ENCODE results near the gene MYO5A. TPM values are rescaled to one million over a fixed set of nuclear protein-coding genes. Genes with fewer than 3 reads are reported as not detected.

Gene MYO5A
- total and polyA plus RNA-seq, 2 donors (not counting 1 experiment from before 2014, with no cell fraction given), result 12.2 to 44.4 TPM

GRCh38 chr15:52318729-52319500, 209.8 kb downstream of the MYO5A start:
- ChIA-PET CTCF (interaction anchor here (1.2 kb wide), 1 partner anchor 102 kb away, joined by 3 read pairs; no protein-coding TSS in a partner anchor), POLR2A (no interaction called here)
- DNase-seq (no peak), ATAC-seq (ENCODE audit: low read depth) (no peak)
- Histone ChIP-seq H3K36me3 (replicated peaks in 1 of 2; ENCODE audit: control extremely low read depth in 1 of 2, control insufficient read depth in 1 of 2, extremely low read depth in 1 of 2, insufficient read depth in 2 of 2, low read length in 1 of 2) (peaks cover 12 to 56% of the 10 kb centered on the region in 2 experiments), H4K20me1 (ENCODE audit: control insufficient read depth, insufficient read depth, low read length, poor library complexity, severe bottlenecking) (no peaks in the 10 kb centered on the region), H3K9me3 (ENCODE audit: control extremely low read depth in 1 of 3, control insufficient read depth in 2 of 3, insufficient read depth in 1 of 3, low read length in 2 of 3) (no peaks in the 10 kb centered on the region), H2AFZ (ENCODE audit: insufficient read depth, low read depth, low read length, poor library complexity, severe bottlenecking) (no peak overlapping the region), H3K9ac (ENCODE audit: low read length) (no peak overlapping the region), H3K4me1 (ENCODE audit: control insufficient read depth in 2 of 2, insufficient read depth in 2 of 2, low read length in 2 of 2) (no peaks in the 10 kb centered on the region), H3K79me2 (ENCODE audit: control insufficient read depth, insufficient read depth, low read length) (no peaks in the 10 kb centered on the region), H3K27ac (ENCODE audit: low read length in 2 of 2) (no peak overlapping the region), H3K27me3 (replicated peaks in 1 of 4; ENCODE audit: control extremely low read depth in 1 of 4, control insufficient read depth in 3 of 4, insufficient read depth in 4 of 4, low read length in 3 of 4) (no peaks in the 10 kb centered on the region), H3K4me3 (ENCODE audit: control extremely low read depth in 1 of 5, extremely low read depth in 1 of 5, insufficient read depth in 1 of 5, low read depth in 2 of 5, low read length in 4 of 5) (no peak overlapping the region), H3K4me2 (replicated peaks; ENCODE audit: low read depth, low read length, poor library complexity, severe bottlenecking) (no peak overlapping the region)
- TF ChIP-seq EZH2 (IDR thresholded peaks at IDR 0.05; ENCODE audit: borderline replicate concordance, insufficient read depth, low read depth, low read length, poor library complexity, severe bottlenecking), result no peak
- TF ChIP-seq, protein P1, sequence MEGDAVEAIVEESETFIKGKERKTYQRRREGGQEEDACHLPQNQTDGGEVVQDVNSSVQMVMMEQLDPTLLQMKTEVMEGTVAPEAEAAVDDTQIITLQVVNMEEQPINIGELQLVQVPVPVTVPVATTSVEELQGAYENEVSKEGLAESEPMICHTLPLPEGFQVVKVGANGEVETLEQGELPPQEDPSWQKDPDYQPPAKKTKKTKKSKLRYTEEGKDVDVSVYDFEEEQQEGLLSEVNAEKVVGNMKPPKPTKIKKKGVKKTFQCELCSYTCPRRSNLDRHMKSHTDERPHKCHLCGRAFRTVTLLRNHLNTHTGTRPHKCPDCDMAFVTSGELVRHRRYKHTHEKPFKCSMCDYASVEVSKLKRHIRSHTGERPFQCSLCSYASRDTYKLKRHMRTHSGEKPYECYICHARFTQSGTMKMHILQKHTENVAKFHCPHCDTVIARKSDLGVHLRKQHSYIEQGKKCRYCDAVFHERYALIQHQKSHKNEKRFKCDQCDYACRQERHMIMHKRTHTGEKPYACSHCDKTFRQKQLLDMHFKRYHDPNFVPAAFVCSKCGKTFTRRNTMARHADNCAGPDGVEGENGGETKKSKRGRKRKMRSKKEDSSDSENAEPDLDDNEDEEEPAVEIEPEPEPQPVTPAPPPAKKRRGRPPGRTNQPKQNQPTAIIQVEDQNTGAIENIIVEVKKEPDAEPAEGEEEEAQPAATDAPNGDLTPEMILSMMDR (IDR thresholded peaks at IDR 0.05), result no peak
- Mint-ChIP-seq H3K27ac (no peak overlapping the region), H3K27me3 (no peaks in the 10 kb centered on the region), H3K4me1 (no peaks in the 10 kb centered on the region), H3K4me3 (no peak overlapping the region), H3K9me3 (ENCODE audit: insufficient read depth) (no peaks in the 10 kb centered on the region)
- intact Hi-C loops (cut with micrococcal nuclease), result no loop called here
- WGBS (ENCODE audit: insufficient coverage), result 97% methylated on average over 11 of the region's 13 CpGs

- Histone ChIP-seq H3K36me3 (replicated peaks in 1 of 2; ENCODE audit: control extremely low read depth in 1 of 2, control insufficient read depth in 1 of 2, extremely low read depth in 1 of 2, insufficient read depth in 2 of 2, low read length in 1 of 2) (peaks cover 21 to 63% of the 10 kb centered on the region in 2 experiments), H3K4me1 (ENCODE audit: control insufficient read depth in 2 of 2, insufficient read depth in 2 of 2, low read length in 2 of 2) (no peaks in the 10 kb centered on the region), H3K27me3 (replicated peaks in 1 of 4; ENCODE audit: control extremely low read depth in 1 of 4, control insufficient read depth in 3 of 4, insufficient read depth in 4 of 4, low read length in 3 of 4) (no peaks in the 10 kb centered on the region), H3K79me2 (ENCODE audit: control insufficient read depth, insufficient read depth, low read length) (no peaks in the 10 kb centered on the region), H3K9me3 (ENCODE audit: control extremely low read depth in 1 of 3, control insufficient read depth in 2 of 3, insufficient read depth in 1 of 3, low read length in 2 of 3) (no peaks in the 10 kb centered on the region), H3K4me2 (replicated peaks; ENCODE audit: low read depth, low read length, poor library complexity, severe bottlenecking) (no peak overlapping the region), H2AFZ (ENCODE audit: insufficient read depth, low read depth, low read length, poor library complexity, severe bottlenecking) (no peak overlapping the region), H3K4me3 (ENCODE audit: control extremely low read depth in 1 of 5, extremely low read depth in 1 of 5, insufficient read depth in 1 of 5, low read depth in 2 of 5, low read length in 4 of 5) (no peak overlapping the region), H3K27ac (ENCODE audit: low read length in 2 of 2) (no peak overlapping the region), H4K20me1 (ENCODE audit: control insufficient read depth, insufficient read depth, low read length, poor library complexity, severe bottlenecking) (no peaks in the 10 kb centered on the region), H3K9ac (ENCODE audit: low read length) (no peak overlapping the region)
- TF ChIP-seq, protein P1 (IDR thresholded peaks at IDR 0.05), result no peak
- TF ChIP-seq EZH2 (IDR thresholded peaks at IDR 0.05; ENCODE audit: borderline replicate concordance, insufficient read depth, low read depth, low read length, poor library complexity, severe bottlenecking), result no peak
- H3K4me3 Mint-ChIP-seq, result no peak overlapping the region
- WGBS (ENCODE audit: insufficient coverage), result no CpG with 5 or more reads among the region's 2 CpGs
- ATAC-seq (ENCODE audit: low read depth) (no peak), DNase-seq (no peak)
- no peaks in the 10 kb centered on the region for H3K9me3 Mint-ChIP-seq (ENCODE audit: insufficient read depth)
- intact Hi-C loops (cut with micrococcal nuclease), result no loop called here
- CTCF ChIA-PET, result interaction anchor here (0.6 to 1.6 kb wide), 2 partner anchors 10 to 423 kb away, joined by 3 to 4 read pairs; no protein-coding TSS in a partner anchor
- no peaks in the 10 kb centered on the region for H3K27me3 Mint-ChIP-seq
- H3K4me1 Mint-ChIP-seq, result no peaks in the 10 kb centered on the region
- H3K27ac Mint-ChIP-seq, result no peak overlapping the region
- POLR2A ChIA-PET, result no interaction called here
Measured at GRCh38 chr15:52317688-52318087, 211.0 kb downstream of the MYO5A start.

All from B cell (primary cell).